Renal cortex interstitium (tissue), 11 donors: ENCODE results near the gene SNRPD2. TPM values are rescaled to one million over a fixed set of nuclear protein-coding genes. Genes with fewer than 3 reads are reported as not detected.

Source experiments
- DNase-seq, 11 donors: peaks; one replicate each; pipeline ENCODE4 v3.0.0-alpha.2; 2013; ENCODE audit warnings: low read depth in 9 of 11, low spot score in 4 of 11; ENCODE audit errors: extremely low read depth in 1 of 11
- polyA plus RNA-seq, 3 donors: library from polyadenylated mRNA; unstranded; fragments of 120-200 nt; gene quantifications; one replicate each; pipeline ENCODE4 v1.2.1, GENCODE V29; 2013; ENCODE audit not compliant: insufficient read length in 3 of 3

The SNRPD2 gene
- polyA plus RNA-seq, 3 donors = 310 to 350 (median 317) TPM

DNA sequence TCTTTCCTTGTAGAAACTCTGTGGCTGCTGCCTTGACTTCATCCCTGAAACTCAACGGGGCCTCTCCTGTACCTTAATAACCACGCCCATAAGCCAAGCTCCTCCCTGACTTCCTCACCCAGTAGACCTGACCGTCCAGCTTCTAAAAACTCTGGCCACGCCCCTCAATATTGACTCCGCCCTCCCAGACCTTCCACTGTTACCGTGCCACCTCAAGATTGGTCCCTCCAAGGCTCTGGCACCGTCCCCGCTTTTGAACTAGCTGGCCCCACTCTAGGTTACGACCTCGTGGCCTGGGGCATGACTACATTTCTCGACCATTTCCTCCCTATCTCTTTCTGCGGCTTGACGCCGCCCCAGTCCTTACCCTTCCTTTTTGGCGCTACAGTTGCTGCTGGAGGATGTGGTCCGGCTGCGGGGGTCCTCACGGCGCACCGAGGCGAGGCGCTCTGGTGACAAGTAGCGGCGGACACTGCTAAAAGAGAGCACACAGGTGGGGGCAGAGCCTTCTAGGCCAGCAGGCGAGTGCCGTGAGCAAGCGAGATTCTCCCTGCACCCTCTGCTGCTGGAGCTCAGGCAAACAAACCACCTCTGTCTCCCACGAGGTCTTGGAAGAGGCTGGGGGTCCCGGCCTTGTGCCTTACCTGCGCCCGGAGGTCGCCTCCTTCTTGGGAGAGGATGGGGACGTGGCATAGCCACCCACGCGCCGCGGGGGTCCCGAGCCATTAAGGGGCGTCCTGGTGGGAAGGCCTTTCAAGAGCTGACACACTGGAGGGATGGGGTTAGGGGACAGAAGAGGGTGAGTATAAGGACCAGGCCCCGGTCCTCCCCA lies 50.3 kb downstream of the SNRPD2 start:
- DNase-seq = peak in 4 of 11 donors; percentile 60 to 84 (median 76)

DNA sequence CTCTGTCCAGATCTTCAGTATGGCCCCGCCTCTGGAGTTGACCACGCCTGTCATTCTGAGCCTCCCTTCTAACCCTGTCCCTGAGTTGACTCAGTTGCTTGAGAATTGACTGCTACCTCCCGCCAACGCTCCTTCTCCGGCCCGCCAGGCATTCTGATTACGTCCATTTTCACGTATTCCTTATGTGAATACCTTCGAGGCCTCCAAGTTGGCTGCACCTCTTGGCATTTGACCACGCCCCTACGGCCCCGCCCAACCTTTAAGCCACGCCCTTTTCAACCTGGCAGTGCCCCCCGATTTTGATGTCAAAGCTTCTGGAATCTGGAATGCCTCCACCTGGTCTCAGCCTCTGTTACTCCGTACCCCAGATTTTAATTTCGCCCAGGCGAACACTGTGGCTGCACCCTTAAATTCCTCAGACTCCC lies 50.9 kb downstream of the SNRPD2 start:
- no peak for DNase-seq

DNA sequence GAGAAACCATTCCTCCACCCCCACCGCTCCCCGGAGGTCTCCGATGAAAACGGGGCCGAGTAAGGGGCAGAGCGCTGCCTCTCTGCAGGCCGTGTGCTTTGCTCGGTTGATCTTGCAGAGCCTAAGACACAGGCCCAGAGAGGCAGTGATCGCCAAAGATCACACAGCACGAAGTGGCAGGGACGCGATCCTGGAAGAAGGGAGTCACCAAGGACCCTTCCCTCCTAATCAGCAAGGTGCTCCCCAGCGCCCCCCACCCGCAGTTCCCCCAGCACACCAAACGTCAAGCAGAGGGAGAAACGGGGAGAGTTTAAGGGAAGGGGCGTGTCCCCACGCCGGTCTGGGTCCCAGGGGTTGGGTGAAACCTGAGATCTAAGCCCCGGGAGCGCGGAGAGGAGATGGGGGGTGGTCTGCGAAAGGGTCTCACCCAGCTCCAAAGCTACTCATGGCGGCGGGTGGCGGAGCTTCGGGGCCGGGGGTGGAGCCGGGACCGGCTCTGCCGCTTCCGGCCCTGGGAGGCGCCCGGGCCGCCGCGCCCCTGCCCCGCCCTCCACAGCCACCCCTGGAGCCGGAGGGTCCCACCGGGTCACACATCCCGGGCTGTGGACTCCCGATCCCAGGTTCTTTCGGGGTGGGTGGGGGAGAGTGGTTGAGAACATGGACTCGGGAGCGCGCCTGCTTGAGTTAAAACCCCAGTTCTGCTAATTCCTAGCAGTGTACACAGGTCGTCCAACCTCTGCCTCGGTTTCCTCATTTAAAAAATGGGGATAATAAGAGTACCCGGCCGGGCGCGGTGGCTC lies 52.6 kb downstream of the SNRPD2 start, which contains the start of gene EML2:
TSS of gene EML2 (minus strand) at position 468 of the 800 bp plus-strand sequence. CDS start at position 447, 21 bp downstream.
- DNase-seq = no peak

DNA sequence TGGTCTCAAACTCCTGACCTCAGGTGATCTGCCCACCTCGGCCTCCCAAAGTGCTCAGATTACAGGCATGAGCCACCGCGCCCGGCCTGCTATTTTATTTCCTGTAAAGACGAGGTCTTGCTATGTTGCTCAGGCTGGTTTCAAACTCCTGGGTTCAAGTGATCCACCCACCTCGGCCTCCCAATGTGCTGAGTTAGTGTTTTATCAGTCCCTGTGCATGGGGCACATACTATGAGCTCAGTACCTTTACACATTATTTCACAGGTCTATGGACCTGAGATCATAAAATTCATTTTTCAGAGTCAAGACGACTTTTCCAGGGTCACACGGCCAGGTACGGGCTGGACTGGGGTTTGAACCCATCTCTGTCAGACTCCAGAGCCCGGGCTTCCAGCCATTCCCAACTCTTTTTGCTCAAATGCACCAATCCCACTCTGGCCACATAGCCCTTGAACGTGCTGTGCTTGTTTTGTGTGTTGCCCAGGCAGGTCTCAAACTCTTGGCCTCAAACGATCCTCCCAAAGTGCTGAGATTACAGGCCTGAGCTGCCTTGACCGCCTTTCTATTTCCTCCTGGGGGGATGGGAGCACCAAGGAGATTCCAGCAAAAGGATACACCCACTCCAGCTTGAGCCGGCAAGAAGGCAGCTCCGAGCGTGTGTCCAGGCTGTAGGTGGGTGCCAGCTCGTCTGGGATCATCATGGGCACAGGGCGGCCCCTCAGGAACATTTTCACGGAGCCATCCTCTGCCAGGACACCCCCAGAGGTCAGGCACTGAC lies 53.7 kb downstream of the SNRPD2 start:
- DNase-seq = no peak

Other genes with a start within 250 kb of the SNRPD2 start
- gene FOSB, start 224.0 kb downstream of the SNRPD2 start, polyA plus RNA-seq = 10 to 100 TPM; 24.5 to 89.1 (median 81.2) TPM
- gene RTN2, start 194.9 kb downstream of the SNRPD2 start, polyA plus RNA-seq = 1 to 10 TPM; 5.3 to 10.0 (median 9.7) TPM
- under 1 TPM in 2 of 3 donors, not detected in 1; 0.09 to 0.21 TPM for gene PPM1N, start 193.5 kb downstream of the SNRPD2 start, polyA plus RNA-seq
- 10 to 100 TPM; 49.0 to 57.7 (median 50.5) TPM for gene VASP, start 184.5 kb downstream of the SNRPD2 start, polyA plus RNA-seq
- gene OPA3, start 107.2 kb downstream of the SNRPD2 start, polyA plus RNA-seq = 10 to 100 TPM in 2 of 3 donors, 1 to 10 TPM in 1; 9.7 to 11.1 (median 10.4) TPM
- gene GPR4, start 89.7 kb downstream of the SNRPD2 start, polyA plus RNA-seq = 1 to 10 TPM; 3.3 to 6.5 (median 3.6) TPM
- gene EML2, start 52.6 kb downstream of the SNRPD2 start, polyA plus RNA-seq = 10 to 100 TPM; 17.8 to 28.0 (median 20.6) TPM
- gene GIPR, start 23.7 kb downstream of the SNRPD2 start, polyA plus RNA-seq = 1 to 10 TPM in 1 of 3 donors, under 1 TPM in 2; 0.28 to 1.6 (median 0.43) TPM
- gene QPCTL, start 713 bp upstream of the SNRPD2 start, polyA plus RNA-seq = 10 to 100 TPM in 2 of 3 donors, 1 to 10 TPM in 1; 6.8 to 11.0 (median 10.7) TPM
- gene FBXO46, start 38.9 kb upstream of the SNRPD2 start, polyA plus RNA-seq = 10 to 100 TPM; 12.2 to 24.4 (median 17.3) TPM
- gene MEIOSIN, start 41.5 kb upstream of the SNRPD2 start, polyA plus RNA-seq = not detected
- gene SIX5, start 77.3 kb upstream of the SNRPD2 start, polyA plus RNA-seq = 10 to 100 TPM; 13.9 to 28.1 (median 22.7) TPM
- gene DMPK, start 90.5 kb upstream of the SNRPD2 start, polyA plus RNA-seq = 10 to 100 TPM; 39.1 to 63.6 (median 61.2) TPM
- 10 to 100 TPM; 27.1 to 46.9 (median 40.8) TPM for gene DMWD, start 100.9 kb upstream of the SNRPD2 start, polyA plus RNA-seq
- not detected for gene RSPH6A, start 123.4 kb upstream of the SNRPD2 start, polyA plus RNA-seq
- 10 to 100 TPM; 59.7 to 76.5 (median 70.1) TPM for gene SYMPK, start 171.2 kb upstream of the SNRPD2 start, polyA plus RNA-seq
- under 1 TPM; 0.12 to 0.79 (median 0.22) TPM for gene FOXA3, start 172.4 kb upstream of the SNRPD2 start, polyA plus RNA-seq
- gene IRF2BP1, start 194.2 kb upstream of the SNRPD2 start, polyA plus RNA-seq = 10 to 100 TPM; 14.1 to 28.5 (median 24.3) TPM
- gene MYPOP, start 210.7 kb upstream of the SNRPD2 start, polyA plus RNA-seq = 1 to 10 TPM; 2.8 to 5.9 (median 4.8) TPM
- gene NANOS2, start 222.8 kb upstream of the SNRPD2 start, polyA plus RNA-seq = not detected